DLD1 (cell line): ENCODE results near the gene LCN6.
"Not testable (repeated sequence)": the region's sequence is repeated elsewhere in the genome, so short reads cannot be mapped to it uniquely, and the experiment has no call there.

Source experiments
- in situ Hi-C: cut with HindIII; loops from 2 replicates; pipeline ENCODE4 v1.10.0; 2017; ENCODE audit warnings: low sequenced_read_pairs

LCN6 gene

GRCh38 chr9:136711751-136712689 lies 36.3 kb downstream of the LCN6 start, which contains the start of gene DIPK1B:
DIPK1B (plus strand) TSS chr9:136712572; CDS start chr9:136712666, 94 bp downstream.
- in situ Hi-C loops = no loop called here

- in situ Hi-C loops = not testable (repeated sequence)
Observed at GRCh38 chr9:136711219-136711648, 37.1 kb downstream of the LCN6 start.

GRCh38 chr9:136710543-136710942 lies 37.8 kb downstream of the LCN6 start:
- in situ Hi-C loops = no loop called here

- in situ Hi-C loops = no loop called here
Observed at GRCh38 chr9:136709454-136710109, 38.7 kb downstream of the LCN6 start.

- in situ Hi-C loops = no loop called here
Observed at GRCh38 chr9:136707849-136708517, 40.3 kb downstream of the LCN6 start.

- in situ Hi-C loops = no loop called here
Observed at GRCh38 chr9:136707011-136707410, 41.3 kb downstream of the LCN6 start.

- in situ Hi-C loops = no loop called here
Observed at GRCh38 chr9:136705564-136705963, 42.8 kb downstream of the LCN6 start.

GRCh38 chr9:136704741-136705140 lies 43.6 kb downstream of the LCN6 start:
- in situ Hi-C loops = not testable (repeated sequence)

GRCh38 chr9:136703276-136703860 lies 45.0 kb downstream of the LCN6 start:
- in situ Hi-C loops = no loop called here

GRCh38 chr9:136701668-136702053 lies 46.7 kb downstream of the LCN6 start:
- in situ Hi-C loops = no loop called here

GRCh38 chr9:136700959-136701667 lies 47.2 kb downstream of the LCN6 start:
- in situ Hi-C loops = no loop called here

- in situ Hi-C loops = no loop called here
Observed at GRCh38 chr9:136700304-136700703, 48.0 kb downstream of the LCN6 start.

GRCh38 chr9:136698635-136699246 lies 49.6 kb downstream of the LCN6 start:
- in situ Hi-C loops = no loop called here

- in situ Hi-C loops = no loop called here
Observed at GRCh38 chr9:136697821-136698526, 50.4 kb downstream of the LCN6 start.

GRCh38 chr9:136697146-136697820 lies 51.0 kb downstream of the LCN6 start:
- in situ Hi-C loops = no loop called here

GRCh38 chr9:136696502-136696901 lies 51.8 kb downstream of the LCN6 start:
- in situ Hi-C loops = no loop called here

GRCh38 chr9:136695955-136696354 lies 52.4 kb downstream of the LCN6 start:
- in situ Hi-C loops = no loop called here

GRCh38 chr9:136695435-136695895 lies 52.9 kb downstream of the LCN6 start:
- in situ Hi-C loops = no loop called here

GRCh38 chr9:136694872-136695247 lies 53.5 kb downstream of the LCN6 start:
- in situ Hi-C loops = no loop called here
